HFF-Myc (cell line): ENCODE data around the gene DSG1.

Experiments
- DNase-seq: peaks from one replicate; pipeline ENCODE4 v3.0.0-alpha.2; 2011; ENCODE audit warnings: low read depth; ENCODE audit errors: extremely low read depth
- H3K4me3 ChIP-seq: replicated peaks from 2 replicates; pipeline ENCODE4 v1.5.1; 2011; ENCODE audit warnings: low read depth, mild to moderate bottlenecking, control low read depth, low read length
- TF ChIP-seq, protein P1 (sequence below): IDR thresholded peaks from 2 replicates; pipeline ENCODE4 v1.5.1; 2012; ENCODE audit warnings: mild to moderate bottlenecking, low read depth, low read length, control low read depth; ENCODE audit errors: missing control alignments

DSG1 gene

DNA sequence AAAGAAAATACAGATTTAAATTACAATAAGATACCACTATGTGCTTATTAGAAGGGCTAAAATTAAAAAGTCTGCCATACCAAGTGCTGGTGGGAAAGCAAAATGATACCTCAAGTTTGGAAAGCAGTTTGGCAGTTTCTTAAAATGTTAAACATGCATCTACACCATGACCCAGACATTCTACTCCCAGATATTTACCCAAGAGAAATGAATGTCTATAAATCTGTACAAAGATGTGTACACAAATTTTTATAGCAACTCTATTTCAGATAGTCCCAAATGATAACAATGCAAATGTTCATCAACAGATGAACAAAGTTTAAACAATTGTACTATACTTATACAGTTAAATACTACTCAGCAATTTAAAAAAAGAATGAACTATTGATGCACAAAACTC lies 51.5 kb downstream of the DSG1 start:
- TF ChIP-seq, protein P1, sequence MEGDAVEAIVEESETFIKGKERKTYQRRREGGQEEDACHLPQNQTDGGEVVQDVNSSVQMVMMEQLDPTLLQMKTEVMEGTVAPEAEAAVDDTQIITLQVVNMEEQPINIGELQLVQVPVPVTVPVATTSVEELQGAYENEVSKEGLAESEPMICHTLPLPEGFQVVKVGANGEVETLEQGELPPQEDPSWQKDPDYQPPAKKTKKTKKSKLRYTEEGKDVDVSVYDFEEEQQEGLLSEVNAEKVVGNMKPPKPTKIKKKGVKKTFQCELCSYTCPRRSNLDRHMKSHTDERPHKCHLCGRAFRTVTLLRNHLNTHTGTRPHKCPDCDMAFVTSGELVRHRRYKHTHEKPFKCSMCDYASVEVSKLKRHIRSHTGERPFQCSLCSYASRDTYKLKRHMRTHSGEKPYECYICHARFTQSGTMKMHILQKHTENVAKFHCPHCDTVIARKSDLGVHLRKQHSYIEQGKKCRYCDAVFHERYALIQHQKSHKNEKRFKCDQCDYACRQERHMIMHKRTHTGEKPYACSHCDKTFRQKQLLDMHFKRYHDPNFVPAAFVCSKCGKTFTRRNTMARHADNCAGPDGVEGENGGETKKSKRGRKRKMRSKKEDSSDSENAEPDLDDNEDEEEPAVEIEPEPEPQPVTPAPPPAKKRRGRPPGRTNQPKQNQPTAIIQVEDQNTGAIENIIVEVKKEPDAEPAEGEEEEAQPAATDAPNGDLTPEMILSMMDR, result no peak

DNA sequence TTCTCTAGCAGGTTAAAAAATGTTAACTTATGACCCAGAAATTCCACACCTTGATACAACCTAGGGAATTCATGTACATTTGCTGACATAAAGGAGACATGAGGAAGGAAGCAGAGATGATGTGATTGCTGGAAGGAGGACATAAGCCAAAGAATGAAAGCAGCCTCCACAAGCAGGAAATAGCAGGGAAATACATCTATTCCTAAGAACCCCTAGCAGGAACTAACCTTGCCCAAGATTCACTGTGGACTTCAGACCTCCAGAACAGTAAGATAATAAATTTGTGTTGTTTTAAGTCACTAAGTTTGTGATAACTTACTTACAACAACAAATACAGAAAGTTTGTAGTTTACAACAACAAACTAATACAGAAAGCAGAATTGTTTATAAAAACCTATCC lies 54.0 kb downstream of the DSG1 start:
- no peak for DNase-seq
- TF ChIP-seq, protein P1, result no peak

More for the DNA sequence above, 51.5 kb downstream of the DSG1 start:
- no peak overlapping the region for H3K4me3 ChIP-seq
- DNase-seq, result no peak

DNA sequence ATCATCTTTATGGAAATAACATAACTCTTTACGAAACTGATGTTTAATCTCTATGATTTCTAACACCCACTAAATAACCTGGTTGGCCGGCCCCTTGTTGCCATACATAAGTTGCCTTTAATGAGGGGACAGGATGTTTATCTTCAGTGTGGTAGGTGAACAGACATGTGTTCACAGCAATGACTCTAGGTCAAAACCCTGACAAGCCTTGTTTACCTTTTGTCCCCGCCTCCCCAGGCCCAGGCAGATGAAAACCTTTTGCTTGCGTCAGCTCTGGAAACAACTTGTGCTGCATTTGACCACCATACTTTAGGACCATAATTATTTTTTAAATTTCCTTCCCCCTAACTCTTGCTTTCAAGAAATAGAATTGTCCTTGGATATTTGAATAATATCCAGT lies 55.7 kb downstream of the DSG1 start:
- no peak for DNase-seq
- H3K4me3 ChIP-seq, result no peak overlapping the region
- TF ChIP-seq, protein P1, result no peak

More for the DNA sequence above, 54.0 kb downstream of the DSG1 start:
- H3K4me3 ChIP-seq, result no peak overlapping the region

DNA sequence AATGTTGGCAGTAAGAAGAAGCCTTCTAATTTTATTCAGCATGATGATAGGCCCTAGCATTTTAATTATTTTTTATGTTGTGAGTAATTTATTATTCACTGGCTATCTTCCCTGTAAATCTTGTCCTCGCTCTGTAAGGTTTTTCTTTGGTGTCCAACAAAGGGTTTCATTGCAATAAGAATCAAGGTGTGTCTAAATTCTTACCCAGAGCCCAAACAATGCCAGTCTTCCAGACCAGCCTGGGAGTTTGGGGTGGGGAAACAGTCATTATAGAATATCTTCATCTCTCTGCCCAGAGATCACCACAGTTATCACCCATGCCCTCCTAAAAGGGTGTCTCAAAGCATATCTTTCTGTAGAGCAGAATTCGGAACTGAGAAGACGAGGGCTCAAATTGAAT lies 58.5 kb downstream of the DSG1 start, which contains the start of gene DSG4:
Gene DSG4, plus strand, starts transcription at position 301 of the 400 bp plus-strand sequence. CDS start 135 bp downstream, outside the sequence.
- no peak for DNase-seq
- TF ChIP-seq, protein P1, result no peak
- H3K4me3 ChIP-seq, result no peak within 1 kb of the TSS

DNA sequence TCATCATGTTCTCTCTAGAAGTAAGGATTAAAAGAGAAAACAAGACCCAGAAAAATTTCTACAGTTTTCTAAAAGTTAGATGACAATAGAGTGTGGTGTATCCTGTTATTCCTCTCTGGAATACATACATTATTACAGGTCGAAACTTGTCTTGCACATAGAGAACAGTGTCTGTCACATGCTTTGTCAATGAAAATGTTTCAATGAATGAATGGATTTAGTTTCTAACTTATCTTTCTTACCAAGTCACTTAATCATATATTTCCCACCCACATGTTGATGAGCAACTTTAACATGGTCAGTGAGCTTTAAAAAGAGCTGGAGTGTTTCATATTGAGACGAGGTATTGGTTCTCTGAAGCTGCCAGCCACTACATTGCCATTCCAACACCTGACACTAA lies 63.0 kb downstream of the DSG1 start:
- TF ChIP-seq, protein P1, result no peak
- no peak for DNase-seq
- no peak overlapping the region for H3K4me3 ChIP-seq

DNA sequence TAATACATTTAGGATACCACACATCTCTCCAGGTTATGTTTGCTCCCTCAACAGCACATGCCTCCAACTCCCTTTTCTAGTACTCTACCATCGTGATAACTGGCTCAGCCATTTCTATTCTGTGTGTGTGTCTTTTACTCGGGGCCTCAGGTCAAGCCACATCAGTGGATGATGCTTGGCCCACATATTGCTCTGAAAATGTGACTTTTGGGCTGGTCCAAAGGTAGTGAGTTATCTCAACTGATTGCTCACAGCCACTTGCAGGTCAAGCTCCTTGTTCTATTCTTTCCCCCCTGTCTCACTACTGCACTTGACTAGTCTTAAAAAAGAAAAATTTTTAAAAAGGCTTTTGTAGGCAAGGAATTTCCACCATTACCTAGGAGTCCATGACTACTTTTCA lies 64.1 kb downstream of the DSG1 start:
- no peak overlapping the region for H3K4me3 ChIP-seq
- DNase-seq, result no peak
- TF ChIP-seq, protein P1, result no peak

DNA sequence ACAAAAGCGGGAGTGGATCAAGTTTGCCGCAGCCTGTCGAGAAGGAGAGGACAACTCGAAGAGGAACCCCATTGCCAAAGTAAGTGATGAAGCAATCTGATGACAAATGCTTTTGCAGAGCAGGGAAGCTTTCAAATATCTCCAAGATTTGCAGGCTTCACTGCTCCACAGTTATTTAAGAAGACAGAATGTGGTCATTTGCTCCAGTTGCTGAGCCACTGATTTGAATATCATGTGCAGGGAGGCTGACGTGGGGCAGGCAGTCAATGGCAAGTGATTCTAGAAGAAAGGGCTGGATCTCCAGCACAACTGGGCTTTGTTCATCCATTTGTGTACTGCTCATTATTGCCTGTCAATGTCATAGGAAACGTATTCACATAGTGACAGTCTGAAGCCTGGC lies 68.8 kb downstream of the DSG1 start:
- no peak overlapping the region for H3K4me3 ChIP-seq
- TF ChIP-seq, protein P1, result no peak
- DNase-seq, result no peak
